Measurements from ENCODE around the gene UTS2R.
A peak's percentile ranks its signal among the peaks of the same experiment; 100 is the strongest.
"Not testable (repeated sequence)": the region's sequence is repeated elsewhere in the genome, so short reads cannot be mapped to it uniquely, and the experiment has no call there.

Gene UTS2R

GRCh38 chr17:82369211-82369610 is 2.4 kb upstream of the UTS2R start:
- DNase-seq (no peak), ATAC-seq (replicated peaks) (no peak)
- peaks cover 4% of the 10 kb centered on the region for H3K36me3 Mint-ChIP-seq (ENCODE audit: insufficient read depth)
- no peak overlapping the region for H3K4me3 Mint-ChIP-seq
- H3K4me1 Mint-ChIP-seq (ENCODE audit: low read depth in 2 of 2), result peaks cover 4 to 5% of the 10 kb centered on the region in 2 donors
- no peak overlapping the region for H3K27ac Mint-ChIP-seq
- H3K9me3 Mint-ChIP-seq, result no peaks in the 10 kb centered on the region
- peaks cover 27 to 37% of the 10 kb centered on the region in 2 donors for H3K27me3 Mint-ChIP-seq

- Mint-ChIP-seq H3K4me1 (ENCODE audit: low read depth in 2 of 2) (peaks cover 4 to 5% of the 10 kb centered on the region in 2 donors), H3K27me3 (peaks cover 30 to 42% of the 10 kb centered on the region in 2 donors), H3K36me3 (ENCODE audit: insufficient read depth) (peaks cover 4% of the 10 kb centered on the region), H3K9me3 (no peaks in the 10 kb centered on the region), H3K27ac (no peak overlapping the region), H3K4me3 (peak overlapping the region; percentile 73 to 75)
- no peak for ATAC-seq (replicated peaks)
- no peak for DNase-seq
These were observed 863 bp upstream of the UTS2R start for GRCh38 chr17:82370471-82371332.

DNA sequence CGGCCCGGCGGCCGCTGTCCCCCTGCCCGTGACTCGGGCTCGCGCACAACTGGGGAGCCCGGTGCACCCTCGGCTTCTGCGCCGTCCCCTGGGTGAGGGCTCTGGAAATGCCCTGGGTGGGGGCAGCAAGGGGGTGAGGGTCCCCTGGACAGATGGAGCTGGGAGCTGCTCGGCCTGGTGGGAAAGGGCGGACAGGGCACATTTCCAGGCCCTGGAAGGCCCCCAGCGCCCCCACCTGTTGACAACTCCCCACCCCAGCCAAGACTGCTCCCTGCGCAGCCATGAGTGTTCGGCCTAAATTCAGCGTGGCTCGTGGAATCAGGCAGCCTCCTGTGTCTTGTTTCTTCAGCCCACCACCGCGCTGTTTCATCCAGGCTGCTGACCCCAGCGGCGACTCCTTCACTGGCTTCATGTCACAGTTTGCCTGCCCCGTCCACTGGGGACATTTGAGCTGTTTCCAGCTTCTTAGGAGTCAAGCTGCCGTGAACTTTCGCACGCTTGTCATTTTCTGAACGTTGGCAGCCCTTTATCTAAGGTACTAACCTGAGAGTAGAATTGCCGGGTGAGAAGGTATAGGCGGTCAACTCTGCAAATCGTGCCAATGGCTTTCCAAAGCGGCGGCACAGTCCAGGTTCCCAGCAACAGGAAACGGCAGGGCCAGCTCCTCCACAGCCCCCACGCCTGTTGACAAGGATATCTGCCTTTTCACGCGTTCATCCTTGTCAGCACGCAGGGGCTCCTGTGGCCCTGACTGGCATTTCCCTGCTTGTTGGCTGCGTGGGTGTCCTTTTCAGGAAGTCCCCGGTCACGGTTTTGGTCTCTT is 895 bp downstream of the UTS2R start:
- H3K36me3 Mint-ChIP-seq (ENCODE audit: insufficient read depth), result peaks cover 4% of the 10 kb centered on the region
- H3K4me1 Mint-ChIP-seq (ENCODE audit: low read depth in 2 of 2), result peaks cover 4 to 5% of the 10 kb centered on the region in 2 donors
- DNase-seq, result no peak
- no peak for ATAC-seq (replicated peaks)
- H3K4me3 Mint-ChIP-seq, result peak overlapping the region in 1 of 2 donors; percentile 56
- peaks cover 34 to 52% of the 10 kb centered on the region in 2 donors for H3K27me3 Mint-ChIP-seq
- H3K27ac Mint-ChIP-seq, result peak overlapping the region in 1 of 2 donors; percentile 51
- H3K9me3 Mint-ChIP-seq, result no peaks in the 10 kb centered on the region

GRCh38 chr17:82373072-82373452 is 1.5 kb downstream of the UTS2R start:
- Mint-ChIP-seq H3K27me3 (peaks cover 34 to 58% of the 10 kb centered on the region in 2 donors), H3K4me3 (peak overlapping the region; percentile 49 to 56)
- not testable (repeated sequence) for H3K9me3 Mint-ChIP-seq; DNase-seq; H3K36me3 Mint-ChIP-seq (ENCODE audit: insufficient read depth); H3K27ac Mint-ChIP-seq; H3K4me1 Mint-ChIP-seq (ENCODE audit: low read depth in 2 of 2); ATAC-seq (replicated peaks)

DNA sequence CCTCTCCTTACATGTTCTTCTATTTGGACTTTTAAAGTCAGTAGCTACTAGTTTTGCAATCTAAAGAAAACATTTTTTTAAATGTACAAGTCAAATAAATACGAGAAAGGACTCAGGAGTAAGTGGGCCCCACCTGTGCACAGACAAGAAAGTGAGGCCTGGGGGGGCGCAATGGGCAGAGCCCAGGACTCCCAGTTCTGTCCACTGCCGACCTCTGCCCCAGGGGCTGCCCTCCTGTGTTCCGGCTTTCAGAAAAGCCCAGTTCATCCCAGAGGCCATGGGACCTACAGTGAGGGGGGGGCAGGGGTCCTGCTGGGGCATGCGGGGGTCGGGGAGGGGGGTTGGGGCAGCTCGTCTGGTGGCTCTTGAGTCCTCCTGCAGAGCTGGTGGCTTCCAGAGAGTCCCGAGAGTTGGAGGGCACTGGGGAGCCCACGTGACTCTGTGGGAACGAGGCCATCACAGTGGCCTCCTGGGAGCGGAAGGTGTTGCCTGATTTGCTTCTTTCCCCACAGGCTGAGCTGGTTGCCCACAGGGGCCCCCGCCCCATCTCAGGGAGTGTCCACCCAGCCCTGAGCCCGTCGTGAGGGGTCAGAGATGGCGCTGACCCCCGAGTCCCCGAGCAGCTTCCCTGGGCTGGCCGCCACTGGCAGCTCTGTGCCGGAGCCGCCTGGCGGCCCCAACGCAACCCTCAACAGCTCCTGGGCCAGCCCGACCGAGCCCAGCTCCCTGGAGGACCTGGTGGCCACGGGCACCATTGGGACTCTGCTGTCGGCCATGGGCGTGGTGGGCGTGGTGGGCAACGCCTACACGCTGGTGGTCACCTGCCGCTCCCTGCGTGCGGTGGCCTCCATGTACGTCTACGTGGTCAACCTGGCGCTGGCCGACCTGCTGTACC is 2.4 kb downstream of the UTS2R start:
- ATAC-seq (replicated peaks), result no peak
- H3K27me3 Mint-ChIP-seq, result peaks cover 41 to 67% of the 10 kb centered on the region in 2 donors
- no peak for DNase-seq

DNA sequence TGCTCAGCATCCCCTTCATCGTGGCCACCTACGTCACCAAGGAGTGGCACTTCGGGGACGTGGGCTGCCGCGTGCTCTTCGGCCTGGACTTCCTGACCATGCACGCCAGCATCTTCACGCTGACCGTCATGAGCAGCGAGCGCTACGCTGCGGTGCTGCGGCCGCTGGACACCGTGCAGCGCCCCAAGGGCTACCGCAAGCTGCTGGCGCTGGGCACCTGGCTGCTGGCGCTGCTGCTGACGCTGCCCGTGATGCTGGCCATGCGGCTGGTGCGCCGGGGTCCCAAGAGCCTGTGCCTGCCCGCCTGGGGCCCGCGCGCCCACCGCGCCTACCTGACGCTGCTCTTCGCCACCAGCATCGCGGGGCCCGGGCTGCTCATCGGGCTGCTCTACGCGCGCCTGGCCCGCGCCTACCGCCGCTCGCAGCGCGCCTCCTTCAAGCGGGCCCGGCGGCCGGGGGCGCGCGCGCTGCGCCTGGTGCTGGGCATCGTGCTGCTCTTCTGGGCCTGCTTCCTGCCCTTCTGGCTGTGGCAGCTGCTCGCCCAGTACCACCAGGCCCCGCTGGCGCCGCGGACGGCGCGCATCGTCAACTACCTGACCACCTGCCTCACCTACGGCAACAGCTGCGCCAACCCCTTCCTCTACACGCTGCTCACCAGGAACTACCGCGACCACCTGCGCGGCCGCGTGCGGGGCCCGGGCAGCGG is 3.2 kb downstream of the UTS2R start:
- no peak overlapping the region for H3K4me3 Mint-ChIP-seq
- H3K27me3 Mint-ChIP-seq, result peaks cover 41 to 69% of the 10 kb centered on the region in 2 donors
- peaks cover 6% of the 10 kb centered on the region in 2 donors for H3K4me1 Mint-ChIP-seq (ENCODE audit: low read depth in 2 of 2)
- no peaks in the 10 kb centered on the region for H3K9me3 Mint-ChIP-seq
- no peak for DNase-seq
- ATAC-seq (replicated peaks), result no peak
- peaks cover 3% of the 10 kb centered on the region for H3K36me3 Mint-ChIP-seq (ENCODE audit: insufficient read depth)
- no peak overlapping the region for H3K27ac Mint-ChIP-seq

More for the DNA sequence above, 2.4 kb downstream of the UTS2R start:
- no peak overlapping the region for H3K4me3 Mint-ChIP-seq
- H3K4me1 Mint-ChIP-seq (ENCODE audit: low read depth in 2 of 2), result peaks cover 5 to 6% of the 10 kb centered on the region in 2 donors
- no peaks in the 10 kb centered on the region for H3K9me3 Mint-ChIP-seq
- H3K36me3 Mint-ChIP-seq (ENCODE audit: insufficient read depth), result peaks cover 4% of the 10 kb centered on the region
- no peak overlapping the region for H3K27ac Mint-ChIP-seq

GRCh38 chr17:82375359-82376041 is 3.9 kb downstream of the UTS2R start:
- Mint-ChIP-seq H3K9me3 (no peaks in the 10 kb centered on the region), H3K27ac (no peak overlapping the region), H3K4me3 (no peak overlapping the region), H3K36me3 (ENCODE audit: insufficient read depth) (no peaks in the 10 kb centered on the region), H3K4me1 (ENCODE audit: low read depth in 2 of 2) (peaks cover 6 to 10% of the 10 kb centered on the region in 2 donors), H3K27me3 (peaks cover 46 to 69% of the 10 kb centered on the region in 2 donors)
- no peak for DNase-seq
- ATAC-seq (replicated peaks), result no peak

- Mint-ChIP-seq H3K9me3 (no peaks in the 10 kb centered on the region), H3K4me3 (no peak overlapping the region), H3K4me1 (ENCODE audit: low read depth in 2 of 2) (peaks cover 4 to 7% of the 10 kb centered on the region in 2 donors), H3K36me3 (ENCODE audit: insufficient read depth) (no peaks in the 10 kb centered on the region), H3K27me3 (peaks cover 44 to 69% of the 10 kb centered on the region in 2 donors), H3K27ac (no peak overlapping the region)
- DNase-seq, result no peak
- ATAC-seq (replicated peaks), result no peak
These were observed 4.6 kb downstream of the UTS2R start for GRCh38 chr17:82376042-82376730.

GRCh38 chr17:82377294-82377693 is 5.7 kb downstream of the UTS2R start:
- H3K4me3 Mint-ChIP-seq, result not testable (repeated sequence)

DNA sequence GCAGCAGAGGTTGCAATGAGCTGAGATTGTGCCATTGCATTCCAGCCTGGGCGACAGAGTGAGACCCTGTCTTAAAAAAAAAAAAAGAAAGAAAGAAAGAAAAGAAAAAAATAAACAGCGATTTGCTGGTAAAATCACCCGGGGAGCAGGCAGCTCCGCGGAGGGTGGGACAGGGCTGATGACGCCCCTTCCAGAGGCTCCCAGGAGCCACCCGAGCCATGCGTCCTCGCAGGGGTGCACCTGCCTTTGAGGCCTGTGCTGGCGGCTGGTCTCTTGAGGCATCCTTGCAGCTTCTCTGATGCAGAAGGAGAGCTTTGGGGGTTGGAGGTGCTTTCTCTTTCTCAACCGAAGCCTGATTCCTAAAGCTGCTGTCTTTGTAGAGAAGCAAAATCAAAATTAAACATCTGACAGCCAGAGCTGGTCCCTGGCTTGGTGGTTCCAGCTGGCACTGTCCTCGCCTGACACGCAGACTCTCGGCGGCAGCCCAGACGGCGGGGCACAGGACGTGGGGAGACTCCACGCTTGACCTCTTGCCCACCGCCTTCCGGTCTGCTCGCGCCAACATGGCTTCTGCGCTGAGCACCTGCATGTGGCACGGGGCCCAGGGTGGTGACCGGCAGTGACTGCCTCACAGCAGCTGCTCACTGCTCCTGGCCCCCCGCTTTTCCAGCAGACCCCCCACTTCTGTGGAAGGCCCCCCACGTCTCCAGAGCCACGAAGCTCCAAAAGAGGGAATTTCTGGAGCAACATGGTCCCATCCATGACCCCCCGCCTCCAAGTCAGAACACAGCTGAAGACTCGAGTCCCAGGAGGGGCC is 6.6 kb downstream of the UTS2R start:
- ATAC-seq (replicated peaks), result no peak
- Mint-ChIP-seq H3K27ac (no peak overlapping the region), H3K4me1 (ENCODE audit: low read depth in 2 of 2) (peaks cover 4 to 10% of the 10 kb centered on the region in 2 donors), H3K27me3 (peaks cover 35 to 69% of the 10 kb centered on the region in 2 donors), H3K4me3 (no peak overlapping the region), H3K9me3 (no peaks in the 10 kb centered on the region), H3K36me3 (ENCODE audit: insufficient read depth) (no peaks in the 10 kb centered on the region)
- DNase-seq, result no peak

More at GRCh38 chr17:82377294-82377693, 5.7 kb downstream of the UTS2R start:
- H3K27me3 Mint-ChIP-seq, result peaks cover 43 to 72% of the 10 kb centered on the region in 2 donors
- ATAC-seq (replicated peaks); H3K9me3 Mint-ChIP-seq; H3K27ac Mint-ChIP-seq; H3K36me3 Mint-ChIP-seq (ENCODE audit: insufficient read depth); DNase-seq; H3K4me1 Mint-ChIP-seq (ENCODE audit: low read depth in 2 of 2): not testable (repeated sequence)

DNA sequence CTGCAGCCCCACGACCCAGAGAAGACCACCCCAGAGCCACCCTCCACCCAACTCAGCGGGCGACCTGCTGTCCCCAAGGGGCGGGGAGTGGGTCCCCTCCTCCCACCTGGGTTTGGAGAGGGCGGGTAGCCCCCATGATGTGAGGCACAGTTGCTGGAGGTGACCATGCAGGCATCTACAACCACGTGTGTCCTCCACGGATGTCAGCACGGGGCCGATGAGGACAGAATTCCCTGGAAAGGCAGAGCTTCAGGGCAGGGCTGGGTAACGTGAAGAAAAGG is 7.1 kb downstream of the UTS2R start:
- no peaks in the 10 kb centered on the region for H3K9me3 Mint-ChIP-seq
- peaks cover 30 to 69% of the 10 kb centered on the region in 2 donors for H3K27me3 Mint-ChIP-seq
- DNase-seq (no peak), ATAC-seq (replicated peaks) (no peak)
- H3K4me3 Mint-ChIP-seq, result no peak overlapping the region
- no peaks in the 10 kb centered on the region for H3K36me3 Mint-ChIP-seq (ENCODE audit: insufficient read depth)
- H3K4me1 Mint-ChIP-seq (ENCODE audit: low read depth in 2 of 2), result peaks cover 4 to 10% of the 10 kb centered on the region in 2 donors
- no peak overlapping the region for H3K27ac Mint-ChIP-seq
